Hematopoietic multipotent progenitor cell treated with erythropoietin and hydrocortisone succinate and interleukin-3 and kit ligand, for 8 days (in vitro differentiated cells): ENCODE measurements around the gene ELOVL5.

ENCODE experiments used
- DNase-seq: peaks from one replicate; pipeline ENCODE4 v3.0.0-alpha.2; 2015

ELOVL5 gene

DNA sequence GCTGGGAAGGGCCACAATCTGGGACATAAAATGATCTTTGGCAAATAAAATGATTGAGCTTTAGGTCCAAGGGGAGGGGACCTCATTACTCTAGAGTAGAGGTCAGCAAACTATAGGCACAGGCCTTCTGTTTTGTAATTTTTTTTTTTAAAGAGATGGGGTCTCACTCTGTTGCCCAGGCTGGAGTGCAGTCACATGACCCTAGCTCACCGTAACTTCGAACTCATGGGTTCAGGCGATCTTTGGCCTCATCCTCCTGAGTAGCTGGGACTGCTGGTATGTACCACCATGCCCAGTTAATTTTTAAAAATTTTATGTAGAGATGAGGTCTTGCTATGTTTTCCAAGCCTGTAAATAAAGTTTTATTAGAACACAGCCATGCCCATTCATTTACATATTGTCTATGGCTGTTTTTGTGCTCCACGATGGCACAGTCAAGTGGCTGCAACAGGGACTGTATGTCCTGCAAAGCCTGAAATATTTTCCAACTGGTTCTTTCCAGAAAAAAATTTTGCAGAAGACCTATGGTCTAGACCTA is 82.1 kb downstream of the ELOVL5 start:
- DNase-seq, result no peak

DNA sequence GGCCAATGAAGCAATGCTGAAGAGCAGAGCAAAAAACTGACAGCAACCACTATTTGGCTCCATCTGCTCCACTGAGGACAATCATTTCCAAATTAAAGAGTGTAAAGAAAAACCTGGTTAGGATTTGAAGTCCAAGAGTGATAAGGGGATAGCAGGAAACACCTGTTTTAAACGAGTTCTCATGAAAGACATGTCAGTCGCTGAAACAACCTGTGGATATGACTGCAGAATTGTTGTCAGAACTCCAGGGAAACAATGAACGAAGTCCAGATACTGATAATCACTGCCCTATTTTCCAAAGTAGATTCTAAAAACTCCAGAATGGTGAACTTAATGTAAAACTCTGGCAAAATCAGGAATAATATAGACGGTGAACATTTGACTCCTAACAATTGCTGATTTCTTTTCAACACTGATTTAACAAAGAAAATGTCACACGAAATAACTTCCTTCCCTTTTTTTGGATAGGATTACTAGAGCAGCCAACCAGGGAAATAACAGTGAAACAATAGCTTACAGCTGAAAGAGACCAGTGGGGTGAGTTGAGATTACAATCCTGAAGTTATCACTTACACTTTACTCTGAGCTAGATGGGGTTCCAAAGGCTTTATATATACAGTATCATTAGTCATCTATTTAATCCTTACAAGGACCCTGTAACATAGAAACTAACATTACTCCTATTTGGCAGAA is 83.7 kb downstream of the ELOVL5 start:
- no peak for DNase-seq

DNA sequence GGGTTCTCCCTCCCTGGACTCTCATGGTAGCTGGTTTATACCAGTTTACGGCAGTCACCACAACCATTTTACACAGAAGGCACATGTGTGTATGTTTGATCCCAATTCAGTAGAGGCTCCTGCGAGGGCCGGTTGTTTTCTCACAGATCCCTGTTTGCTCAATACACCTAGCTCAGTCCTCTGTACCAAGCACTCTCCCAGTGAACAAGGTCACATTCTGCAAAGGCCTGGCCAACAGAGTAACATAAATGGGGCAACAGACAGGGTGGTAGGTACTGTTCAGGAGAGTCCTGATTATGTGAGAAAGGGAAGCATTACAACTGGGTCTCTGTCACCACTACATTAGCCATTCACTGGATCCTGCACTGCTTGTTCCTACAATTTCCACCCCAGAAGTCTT is 84.4 kb downstream of the ELOVL5 start:
- DNase-seq, result no peak

DNA sequence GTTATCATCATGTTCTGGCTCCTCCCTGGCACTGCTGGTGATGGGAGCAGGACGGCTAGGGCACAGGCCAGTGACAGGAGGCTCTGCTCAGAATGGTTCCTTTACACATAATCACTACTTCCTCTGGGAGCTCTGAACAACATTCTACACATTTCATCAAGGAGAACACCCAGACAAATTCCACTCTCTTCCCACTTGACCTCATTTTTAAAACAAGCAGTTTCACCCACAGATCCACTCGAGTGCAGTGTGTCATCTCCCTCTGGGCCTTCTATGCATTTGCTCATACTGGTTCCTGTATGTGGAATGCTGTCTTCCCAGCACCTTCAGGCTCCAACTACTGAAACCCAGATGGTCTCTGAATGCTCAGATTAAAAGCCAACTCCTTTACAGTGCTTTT is 84.8 kb downstream of the ELOVL5 start:
- DNase-seq, result no peak

DNA sequence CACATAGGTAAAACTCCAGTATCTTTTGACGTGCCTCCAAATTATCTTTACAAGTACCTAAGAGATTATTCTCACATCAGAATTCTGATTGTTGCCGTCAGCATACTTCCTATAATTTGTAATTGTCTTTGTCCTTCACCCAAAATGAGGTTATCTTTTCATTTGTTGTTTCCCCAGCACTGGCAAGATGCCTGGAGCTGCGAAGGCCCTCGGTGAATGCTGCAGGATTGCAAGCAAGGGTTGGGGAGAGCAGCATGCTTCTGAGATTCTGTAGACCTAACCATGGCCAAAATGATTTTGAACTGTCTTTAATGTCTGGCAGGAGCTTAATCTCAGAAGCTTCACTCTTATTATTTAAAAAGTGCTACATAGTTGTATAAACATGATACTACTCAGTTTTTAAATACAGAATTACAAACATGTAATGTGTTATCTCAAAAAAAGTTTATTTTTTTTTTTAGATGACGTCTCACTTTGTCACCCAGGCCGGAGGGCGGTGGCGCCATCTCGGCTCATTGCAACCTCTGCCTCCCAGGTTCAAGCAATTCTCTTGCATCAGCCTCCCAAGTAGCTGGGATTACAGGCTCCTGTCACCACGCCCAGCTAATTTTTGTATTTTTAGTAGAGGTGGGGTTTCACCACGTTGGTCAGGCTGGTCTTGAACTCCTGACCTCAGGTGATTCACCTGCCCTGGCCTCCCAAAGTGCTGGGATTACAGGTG is 88.7 kb downstream of the ELOVL5 start:
- no peak for DNase-seq

DNA sequence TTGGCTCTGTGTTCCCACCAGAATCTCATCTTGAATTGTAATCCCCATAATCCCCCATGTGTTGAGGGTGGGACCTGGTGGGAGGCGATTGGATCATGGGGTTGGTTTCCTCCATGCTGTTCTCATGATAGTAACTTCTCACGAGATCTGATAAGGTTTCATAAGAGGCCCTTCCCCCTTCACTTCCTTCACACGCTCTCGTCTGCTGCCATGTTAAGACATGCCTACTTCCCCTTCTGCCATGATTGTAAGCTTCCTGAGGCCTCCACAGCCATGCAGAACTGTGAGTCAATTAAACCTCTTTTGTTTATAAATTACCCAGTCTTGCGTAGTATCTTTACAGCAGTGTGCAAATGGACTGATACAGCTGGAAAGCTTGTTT is 90.0 kb downstream of the ELOVL5 start:
- DNase-seq, result no peak

DNA sequence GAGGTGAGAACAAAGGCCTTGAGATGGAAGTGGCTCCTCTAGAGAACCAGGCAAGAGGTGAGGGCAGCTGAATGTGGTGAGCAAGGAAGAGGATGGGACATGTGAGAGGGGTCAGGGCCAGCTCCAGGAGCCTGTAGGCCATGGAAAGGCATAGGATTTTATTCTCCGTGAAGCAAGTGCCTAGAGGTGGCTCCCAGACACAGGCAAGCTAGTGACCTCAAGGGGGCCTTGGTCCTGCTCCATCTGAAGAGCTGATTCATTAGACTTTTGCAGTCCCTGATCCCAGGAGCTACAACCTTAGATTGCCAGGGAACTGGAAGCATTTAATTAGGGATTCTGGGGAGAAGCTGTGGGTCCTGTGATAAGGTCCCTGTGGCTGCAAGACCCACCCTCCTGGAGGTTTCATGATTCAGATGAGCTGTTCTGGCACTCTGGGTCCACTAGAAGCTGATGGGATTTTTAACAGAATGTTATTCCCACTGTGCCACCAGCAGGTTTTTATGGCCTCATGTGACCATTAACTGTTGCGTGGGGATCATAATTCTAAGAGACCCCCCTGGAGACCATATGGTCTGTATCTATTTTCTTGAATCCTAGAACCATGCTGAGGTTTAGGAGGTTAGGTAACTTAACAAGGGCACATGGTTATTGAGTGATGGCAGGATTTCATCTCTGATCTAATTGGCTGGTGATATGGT is 90.5 kb downstream of the ELOVL5 start:
- no peak for DNase-seq

DNA sequence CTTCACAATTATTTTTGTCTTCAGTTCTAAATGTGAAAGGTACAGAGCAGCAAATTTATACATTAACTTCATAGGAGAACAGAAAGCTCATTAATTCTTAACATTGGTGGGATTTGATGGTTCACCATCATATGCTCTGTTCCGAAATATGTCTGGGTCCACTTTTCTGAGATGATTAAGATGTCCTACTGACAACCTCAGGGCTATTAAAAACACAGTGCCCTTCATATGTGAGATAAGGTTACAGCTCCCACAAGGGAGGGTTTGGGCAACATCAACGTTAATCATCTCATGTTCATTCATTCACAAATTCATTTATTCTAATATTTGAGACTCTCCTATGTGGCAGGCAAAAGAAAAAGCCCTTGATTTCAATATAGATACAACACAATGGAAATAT is 91.2 kb downstream of the ELOVL5 start:
- no peak for DNase-seq

DNA sequence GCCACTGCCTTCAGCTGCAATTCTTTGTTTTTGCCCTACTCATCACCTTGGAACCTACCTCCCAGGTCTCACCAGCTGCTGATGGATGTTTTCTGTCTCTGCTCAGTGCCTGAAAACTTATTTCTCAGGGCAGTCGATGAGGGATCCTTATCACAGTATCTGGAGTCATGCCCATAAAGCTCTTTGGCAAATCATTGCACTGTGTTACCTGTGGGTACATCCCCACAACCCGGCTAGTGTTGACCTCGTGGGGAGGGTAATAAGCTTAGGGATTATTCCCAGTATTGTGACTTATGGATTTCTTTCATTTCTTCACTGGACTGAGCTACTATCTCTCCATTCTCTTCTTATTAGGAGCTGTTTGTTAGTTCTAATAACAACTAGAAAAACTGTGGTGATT is 91.7 kb downstream of the ELOVL5 start:
- no peak for DNase-seq

DNA sequence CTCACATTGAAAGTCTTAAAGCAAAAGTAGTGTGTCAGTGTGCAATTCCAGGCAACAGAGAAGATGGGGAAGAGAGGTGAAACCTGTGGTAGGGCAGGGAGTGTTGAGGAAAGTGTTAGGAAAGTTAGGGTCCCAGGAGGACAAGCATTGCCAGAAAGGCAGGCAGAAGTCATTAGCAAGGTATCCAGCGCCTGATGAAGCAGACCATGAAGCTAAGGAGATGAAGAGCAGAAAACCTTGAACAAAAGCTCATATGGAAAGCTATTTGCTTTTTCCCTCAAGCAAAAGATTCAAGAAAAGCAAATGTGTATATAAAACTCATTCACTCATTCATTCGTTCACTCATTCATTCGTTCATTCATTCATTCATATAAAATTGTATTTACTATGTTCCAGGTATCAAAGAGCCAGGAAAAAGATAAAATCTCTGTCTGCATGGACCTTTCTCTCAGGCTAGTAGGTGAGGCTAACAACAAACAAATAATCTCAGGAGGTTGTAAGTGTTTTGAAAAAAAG is 96.5 kb downstream of the ELOVL5 start:
- DNase-seq, result no peak

DNA sequence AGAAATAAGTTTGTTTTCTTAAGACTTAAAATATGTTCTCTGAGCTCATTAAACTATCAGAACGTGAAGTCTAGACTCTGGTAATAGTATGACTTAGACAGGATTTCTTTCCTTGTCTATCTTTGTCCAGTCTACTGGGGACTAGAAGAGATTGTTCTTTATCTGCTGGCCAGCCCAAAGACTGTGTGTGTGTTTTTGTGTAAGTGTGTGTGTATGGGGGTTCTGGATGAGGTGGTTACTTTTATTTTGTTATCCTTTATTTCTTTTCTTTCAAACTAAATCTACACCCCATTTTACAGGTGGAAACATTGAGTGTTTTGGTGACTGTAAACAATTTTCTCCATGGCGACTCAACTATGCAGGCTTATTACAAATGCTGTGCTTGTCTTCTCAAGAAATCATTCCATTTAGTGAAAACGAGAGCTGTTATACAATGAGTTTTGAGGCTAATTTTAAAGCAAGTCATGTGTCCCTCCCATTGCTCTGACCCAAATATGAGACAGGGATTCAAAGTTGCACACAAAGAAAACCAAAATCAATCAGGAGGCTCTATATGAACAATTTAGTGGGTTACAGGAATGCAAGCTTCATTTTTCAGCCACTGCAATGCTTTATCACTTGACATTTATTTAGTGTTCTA is 97.6 kb downstream of the ELOVL5 start:
- no peak for DNase-seq

DNA sequence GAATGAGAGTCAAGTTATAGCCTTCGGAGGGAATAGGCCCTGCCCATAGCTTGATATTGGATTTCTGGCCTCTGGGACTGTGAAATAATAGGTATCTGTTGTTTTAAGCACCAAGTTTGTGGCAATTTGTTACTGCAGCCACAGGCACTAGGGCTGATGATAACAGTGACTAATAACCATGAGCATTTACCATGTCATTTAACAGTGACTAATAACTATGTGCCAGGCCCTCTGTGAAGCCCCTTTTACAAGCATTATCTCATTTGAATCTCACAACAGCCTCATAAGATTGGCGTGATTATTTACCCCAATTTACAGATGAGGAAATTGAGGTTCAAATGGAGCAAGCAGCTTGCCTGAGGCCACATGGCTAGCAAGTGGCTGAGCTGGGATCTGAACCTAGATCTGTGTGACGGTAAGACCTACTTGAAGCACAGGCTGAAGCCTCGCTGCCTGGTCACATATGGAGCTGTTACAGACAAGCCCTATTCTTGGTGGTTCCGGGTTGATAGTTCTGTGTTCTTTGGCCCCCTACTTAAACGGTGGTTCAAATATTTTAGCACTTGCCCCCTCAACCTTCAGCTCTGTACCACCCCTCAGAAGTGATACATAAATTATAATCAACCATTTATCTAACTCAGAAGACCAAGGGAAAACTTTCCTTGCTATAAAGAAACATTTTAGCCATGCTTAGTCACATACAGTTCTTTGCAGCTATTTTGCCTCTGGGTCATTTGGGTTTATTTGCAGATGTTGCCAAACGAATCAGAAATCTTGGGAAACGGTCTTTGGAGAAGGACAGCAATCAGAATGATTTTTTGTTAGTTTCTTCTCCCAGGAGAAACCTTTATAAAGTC is 98.3 kb downstream of the ELOVL5 start:
- no peak for DNase-seq

DNA sequence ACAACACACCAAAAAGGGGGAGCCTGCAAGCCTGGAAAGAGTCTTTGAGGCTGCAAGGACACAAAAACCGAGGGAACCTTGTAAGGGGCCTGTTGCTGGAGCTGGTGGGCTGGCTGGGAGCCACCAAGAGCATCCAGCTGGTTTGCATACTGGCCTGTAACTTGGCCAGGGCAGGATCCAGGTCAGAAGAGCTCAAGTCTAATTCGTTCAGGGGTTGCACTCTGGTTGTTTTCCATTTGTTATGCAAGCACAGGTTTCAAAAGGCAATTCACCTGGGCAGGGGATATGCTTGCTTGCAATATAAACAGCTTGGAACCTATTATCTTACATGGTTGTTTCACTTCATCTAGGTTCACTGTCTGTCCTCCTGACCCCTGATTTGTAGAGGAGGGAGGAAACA is 101.8 kb downstream of the ELOVL5 start:
- DNase-seq, result no peak

DNA sequence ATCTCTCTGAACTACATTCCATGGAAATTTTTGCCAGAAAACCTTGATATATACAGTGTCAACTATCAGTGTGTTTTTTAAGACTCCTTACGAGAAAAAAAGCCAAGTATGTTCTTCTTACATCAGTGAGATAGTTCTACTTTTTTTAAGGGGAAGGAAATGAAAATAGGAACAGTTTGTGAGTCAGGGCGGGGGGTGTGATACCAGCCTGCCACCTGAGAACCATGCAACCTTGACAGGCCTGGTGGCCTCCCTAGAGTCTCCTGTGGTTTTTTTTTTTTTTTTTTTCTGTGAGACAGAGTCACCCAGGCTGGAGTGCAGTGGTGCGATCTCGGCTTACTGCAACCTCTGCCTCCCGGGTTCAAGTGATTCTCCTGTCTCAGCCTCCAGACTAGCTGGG is 103.8 kb downstream of the ELOVL5 start:
- no peak for DNase-seq

DNA sequence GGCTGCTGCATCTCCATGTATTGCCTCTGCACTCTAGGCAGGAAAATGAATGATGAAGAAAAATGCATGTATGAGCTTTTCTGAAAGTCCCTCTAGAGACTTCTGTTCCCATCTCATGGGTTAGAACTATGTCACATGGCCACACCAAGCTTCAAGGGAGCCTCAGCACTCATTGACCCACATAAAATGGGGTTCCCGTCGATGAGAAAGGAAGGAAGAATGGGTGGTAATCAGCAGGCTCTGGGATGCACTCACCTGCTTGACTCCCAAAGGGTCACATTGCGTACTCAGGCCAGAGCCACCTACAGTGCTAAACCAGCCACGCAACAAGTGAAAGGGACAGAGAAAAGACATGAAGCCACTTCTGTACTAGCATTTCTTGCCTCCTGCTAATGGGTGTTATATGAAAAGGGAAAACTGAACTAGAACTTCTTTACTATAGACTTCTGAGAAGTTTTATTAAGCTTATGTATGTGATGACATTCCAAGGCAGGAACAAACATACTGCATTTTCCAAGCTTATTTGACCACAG is 104.3 kb downstream of the ELOVL5 start:
- no peak for DNase-seq

DNA sequence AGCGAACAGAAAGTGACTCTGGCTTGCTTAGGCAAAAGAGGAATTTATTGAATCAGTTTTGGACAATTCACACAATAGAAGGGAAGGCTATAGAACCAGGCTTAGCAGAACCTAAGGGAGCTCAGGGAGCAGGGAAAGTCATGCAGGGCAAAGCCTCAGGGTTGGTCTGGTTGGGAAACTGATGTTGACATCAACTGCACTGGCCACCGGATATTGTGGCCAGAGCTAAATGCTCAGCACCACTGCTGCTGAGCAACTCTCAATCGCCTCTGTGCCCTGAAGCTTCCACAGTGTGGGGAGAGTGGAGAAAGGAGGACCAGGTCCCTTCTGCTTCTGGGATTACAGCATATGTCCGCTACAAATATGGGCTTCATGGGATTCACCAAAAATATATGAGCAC is 106.8 kb downstream of the ELOVL5 start:
- no peak for DNase-seq

DNA sequence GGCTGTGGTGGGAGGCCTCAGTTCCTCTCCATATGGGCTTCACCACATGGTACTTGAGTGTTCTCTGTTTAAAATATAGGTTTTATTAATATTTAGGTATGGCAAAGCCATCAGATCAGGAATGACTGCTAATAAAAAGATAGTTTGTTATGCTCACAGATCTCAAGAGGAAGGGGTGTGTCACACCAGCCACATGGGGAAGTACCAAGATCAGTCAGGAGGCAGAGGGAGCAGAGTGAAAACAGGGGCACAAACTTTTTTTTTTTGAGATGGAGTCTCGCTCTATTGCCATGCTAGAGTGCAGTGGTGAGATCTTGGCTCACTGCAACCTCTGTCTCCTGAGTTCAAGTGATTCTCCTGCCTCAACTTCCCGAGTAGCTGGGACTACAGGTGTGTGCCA is 108.0 kb downstream of the ELOVL5 start:
- no peak for DNase-seq

DNA sequence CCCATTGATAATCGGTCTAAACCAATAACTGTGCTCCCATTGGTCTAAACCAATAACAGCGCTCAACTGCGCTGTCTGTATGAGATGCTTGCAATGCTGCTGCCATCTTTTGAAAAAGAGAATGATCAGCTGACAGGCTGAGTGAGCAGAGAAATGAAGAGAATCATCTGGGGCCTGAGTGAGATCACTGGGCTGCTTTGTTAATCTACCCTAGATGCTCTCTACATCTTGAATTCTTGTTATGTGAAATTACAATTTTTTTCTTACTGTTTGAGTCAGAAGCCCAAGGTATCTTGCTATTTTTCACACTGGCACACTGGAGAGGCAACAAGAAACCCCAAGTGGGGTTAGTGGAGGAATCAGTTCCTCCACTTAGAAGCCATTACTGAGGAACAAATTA is 108.6 kb downstream of the ELOVL5 start:
- DNase-seq, result no peak

DNA sequence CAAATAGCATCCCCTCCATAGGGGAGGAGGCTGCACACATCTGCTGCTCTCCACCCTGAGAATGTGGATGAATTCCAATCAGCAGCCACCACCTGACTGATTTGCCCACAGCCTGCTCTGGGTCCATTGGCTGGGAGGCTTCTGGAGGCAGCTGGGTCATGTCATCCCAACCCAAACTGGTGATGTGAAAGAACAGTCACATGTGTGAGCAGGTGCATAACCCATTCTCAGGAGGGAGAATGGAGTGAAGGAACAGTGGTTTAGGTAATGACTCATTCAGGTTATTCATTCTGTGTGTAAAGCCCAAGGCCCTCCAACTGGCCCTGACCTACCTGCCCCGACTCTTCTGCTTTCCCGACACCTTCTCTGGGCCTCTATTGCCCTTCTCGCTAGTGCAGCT is 109.2 kb downstream of the ELOVL5 start:
- no peak for DNase-seq

DNA sequence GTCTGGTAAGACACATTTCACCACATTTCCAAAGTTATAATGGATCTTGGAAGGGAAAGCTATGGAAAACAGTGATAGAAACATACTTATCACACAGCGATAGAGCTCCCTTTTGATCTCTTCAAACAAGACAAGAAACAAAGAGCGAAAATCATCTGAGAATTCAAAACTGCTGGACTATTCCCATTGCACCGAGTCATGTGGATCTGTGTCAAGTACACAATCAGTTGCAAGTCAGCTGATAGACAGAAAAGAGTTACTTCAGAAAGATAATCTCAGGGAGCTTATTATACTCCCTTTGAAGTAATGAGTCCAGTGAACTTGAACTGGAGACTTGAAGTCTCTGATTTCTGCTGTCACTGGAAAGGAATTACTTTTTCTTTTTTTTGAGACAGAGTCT is 110.4 kb downstream of the ELOVL5 start:
- no peak for DNase-seq

DNA sequence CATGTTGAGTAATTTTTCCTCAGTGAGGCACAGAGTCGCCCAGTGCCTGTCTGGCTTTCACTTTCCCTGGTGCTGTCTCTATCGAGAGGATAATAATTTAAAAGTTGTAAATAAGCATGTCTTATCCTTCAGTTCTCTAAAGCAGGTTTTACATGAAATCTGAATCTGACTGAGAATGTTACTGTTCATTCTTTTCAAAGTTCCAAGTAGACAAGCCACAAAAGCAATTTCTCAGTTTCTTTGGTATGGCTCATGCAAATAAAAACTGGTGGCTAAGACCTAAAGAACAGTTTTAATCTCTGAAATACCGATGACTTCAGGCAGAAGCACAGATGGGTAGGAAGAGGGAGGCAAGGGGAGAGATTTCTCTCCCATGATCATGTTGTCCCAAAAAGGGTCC is 112.5 kb downstream of the ELOVL5 start:
- no peak for DNase-seq

DNA sequence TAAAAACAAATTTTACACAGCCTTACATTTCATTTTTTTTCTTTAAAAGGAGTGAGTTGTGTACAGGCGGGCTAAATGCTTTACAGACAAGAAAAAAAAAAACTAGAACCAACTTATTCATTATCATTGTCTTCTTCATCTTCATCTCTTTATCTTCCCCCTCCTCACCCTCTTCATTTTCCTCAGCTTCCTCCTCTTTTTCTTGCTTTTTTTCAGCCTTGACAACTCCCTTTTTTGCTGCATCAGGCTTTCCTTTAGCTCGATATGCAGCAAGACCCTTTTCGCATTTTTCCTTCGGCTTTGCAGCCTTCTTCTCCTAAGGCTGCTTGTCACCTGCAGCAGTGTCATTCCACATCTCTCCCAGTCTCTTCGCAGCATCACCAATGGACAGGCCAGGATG is 113.2 kb downstream of the ELOVL5 start:
- DNase-seq, result no peak
